K562 (cell line): ENCODE results near the gene OLFML1. TPM values are rescaled to one million over a fixed set of nuclear protein-coding genes. Genes with fewer than 3 reads are reported as not detected.

Experiments
- ATAC-seq: fragments of 200-7000 bp; cut with Tn5 transposase; 3 replicates; pipeline ENCODE4 v1.9.1; 2020; ENCODE audit warnings: moderate library complexity
- BruUV-seq: library from RNA; stranded (reverse); fragments of 400-500 nt; replicated peaks from 2 replicates; lab custom pipeline; 2021; lab: Mats Ljungman, UMichigan
- CTCF ChIA-PET: fragments of 300-600 bp; formaldehyde crosslinking; extraction: SDS; loops from one replicate; lab custom pipeline; 2021; ENCODE audit warnings: low intra/inter-chr PET ratio; lab: Yijun Ruan, JAX
- POLR2A ChIA-PET: fragments of 300-600, 350-650 bp; sonication (Branson Sonifier 250); formaldehyde crosslinking; extraction: SDS; loops from one replicate; lab custom pipeline; 2021; ENCODE audit warnings: antibody characterized with exemption, inconsistent platforms; lab: Yijun Ruan, JAX
- DNase-seq, 4 experiments: peaks; one replicate each; pipeline versions ENCODE4 v3.0.0 to v3.0.0-alpha.2; 2011 to 2018; ENCODE audit warnings: low spot score in 3 of 4, mixed read lengths in 3 of 4; ENCODE audit errors: extremely low read depth in 1 of 4
- FAIRE-seq: peaks from 2 replicates; lab custom pipeline; 2011; peaks lifted over from hg19 to GRCh38; lab: Jason Lieb, UNC
- H2AFZ ChIP-seq: 2 replicates; pipeline ENCODE4 v1.6.0; 2011; ENCODE audit warnings: low read depth, low read length, control low read depth, inconsistent platforms
- H3K27ac ChIP-seq: fragments of 200-600 bp; 3 replicates; pipeline ENCODE4 v1.8.0; 2011; ENCODE audit warnings: low read depth, mild to moderate bottlenecking, control low read depth, inconsistent platforms, low read length, moderate library complexity, mixed read lengths; ENCODE audit errors: extremely low read depth
- H3K27me3 ChIP-seq, 2 experiments: fragments of 300-600 bp in 1 of 2; 2 replicates in 1 of 2; 3 replicates in 1 of 2; pipeline versions ENCODE4 v1.6.0 to v1.8.0; 2011; ENCODE audit warnings: inconsistent platforms in 2 of 2, low read length in 2 of 2, mild to moderate bottlenecking in 1 of 2, mixed read lengths in 1 of 2, moderate library complexity in 1 of 2; ENCODE audit not compliant: control insufficient read depth in 2 of 2, insufficient read depth in 2 of 2
- H3K36me3 ChIP-seq: fragments of 300-600 bp; 3 replicates; pipeline ENCODE4 v1.8.0; 2011; ENCODE audit warnings: mild to moderate bottlenecking, low read length, inconsistent platforms; ENCODE audit not compliant: control insufficient read depth, insufficient read depth
- H3K4me1 ChIP-seq, 2 experiments: fragments of 200-600 bp in 1 of 2; replicated peaks in 1 of 2; 2 replicates in 1 of 2; 3 replicates in 1 of 2; pipeline versions ENCODE4 v1.5.1 to v1.8.0; 2011; ENCODE audit warnings: inconsistent platforms in 2 of 2, low read length in 2 of 2, mild to moderate bottlenecking in 1 of 2, mixed read lengths in 1 of 2, moderate library complexity in 1 of 2; ENCODE audit not compliant: control insufficient read depth in 2 of 2, insufficient read depth in 2 of 2
- H3K4me2 ChIP-seq: 2 replicates; pipeline ENCODE4 v1.6.1; 2011; ENCODE audit warnings: low read length, control low read depth, inconsistent platforms, mixed read lengths; ENCODE audit not compliant: insufficient read depth
- H3K4me3 ChIP-seq: fragments of 200-600 bp; sonication (generic), shearing (Covaris generic); 2 replicates; pipeline ENCODE4 v1.5.1; 2016; ENCODE audit warnings: control low read depth, inconsistent platforms
- H3K79me2 ChIP-seq: fragments of 200-600 bp; 3 replicates; pipeline ENCODE4 v1.8.0; 2011; ENCODE audit warnings: low read length, inconsistent platforms; ENCODE audit not compliant: control insufficient read depth, insufficient read depth
- H3K9ac ChIP-seq, 2 experiments: 2 replicates each; pipeline versions ENCODE4 v1.6.0 to v1.6.1; 2011; ENCODE audit warnings: low read depth in 2 of 2, low read length in 2 of 2, control low read depth in 1 of 2, inconsistent platforms in 1 of 2, mild to moderate bottlenecking in 1 of 2, mixed read lengths in 1 of 2; ENCODE audit not compliant: insufficient read depth in 1 of 2
- H3K9me1 ChIP-seq: one replicate; pipeline ENCODE4 v1.6.0; 2011; ENCODE audit warnings: inconsistent platforms, mild to moderate bottlenecking, low read length, moderate library complexity; ENCODE audit not compliant: control insufficient read depth, insufficient read depth
- H3K9me3 ChIP-seq: replicated peaks from 2 replicates; pipeline ENCODE4 v1.5.1; 2011; ENCODE audit warnings: low read depth, low read length, inconsistent platforms; ENCODE audit not compliant: control insufficient read depth, insufficient read depth
- H4K20me1 ChIP-seq: replicated peaks from 2 replicates; pipeline ENCODE4 v1.6.1; 2011; ENCODE audit warnings: low read length, inconsistent platforms, mixed read lengths; ENCODE audit not compliant: control insufficient read depth, insufficient read depth
- ARID3A ChIP-seq: IDR thresholded peaks from 2 replicates; pipeline ENCODE4 v1.6.1; 2012; ENCODE audit warnings: low read depth, low read length, improper control_type of control experiment, borderline replicate concordance
- CCNT2 ChIP-seq: IDR thresholded peaks from 2 replicates; pipeline ENCODE4 v1.6.1; 2011; ENCODE audit warnings: borderline replicate concordance, low read depth, mild to moderate bottlenecking, moderate library complexity, mixed read lengths, low read length; ENCODE audit not compliant: insufficient read length; ENCODE audit errors: extremely low read depth
- FOXJ3 ChIP-seq: sonication (generic); formaldehyde crosslinking; IDR thresholded peaks from 2 replicates; pipeline ENCODE4 v1.4.0; 2020; ENCODE audit warnings: mild to moderate bottlenecking, missing genetic modification reagents
- MTA2 ChIP-seq: fragments of 450-650 bp; IDR thresholded peaks from 2 replicates; pipeline ENCODE4 v1.6.1; 2016; ENCODE audit warnings: low read depth
- SMAD3 ChIP-seq: fragments of 450-650 bp; formaldehyde crosslinking; conservative IDR thresholded peaks from 2 replicates; pipeline ENCODE4 v1.4.0; 2020; ENCODE audit warnings: mild to moderate bottlenecking
- SMARCA4 ChIP-seq: fragments of 450-650 bp; IDR thresholded peaks from 2 replicates; pipeline ENCODE4 v1.6.1; 2016
- UBTF ChIP-seq, 2 experiments: IDR thresholded peaks; 2 replicates each; pipeline ENCODE4 v1.6.1; 2012; ENCODE audit warnings: improper control_type of control experiment in 2 of 2, low read depth in 2 of 2, low read length in 2 of 2, borderline replicate concordance in 1 of 2
- USF2 ChIP-seq: sonication (generic); formaldehyde crosslinking; IDR thresholded peaks from 2 replicates; pipeline ENCODE4 v1.5.0; 2020; ENCODE audit warnings: missing genetic modification reagents
- VEZF1 ChIP-seq: fragments of 200-800 bp; sonication (Bioruptor generic); IDR thresholded peaks from 2 replicates; pipeline ENCODE4 v1.6.1; 2017; ENCODE audit warnings: missing genetic modification characterization, missing compliant biosample characterization
- ZNF133 ChIP-seq: fragments of 250-450 bp; sonication (Bioruptor Pico); IDR thresholded peaks from 2 replicates; pipeline ENCODE4 v1.4.0; 2020; ENCODE audit warnings: mild to moderate bottlenecking
- ZNF134 ChIP-seq: fragments of 250-450 bp; sonication (Bioruptor Pico); conservative IDR thresholded peaks from 2 replicates; pipeline ENCODE4 v1.4.0; 2020
- ZNF165 ChIP-seq: fragments of 250-450 bp; sonication (Bioruptor Pico); IDR thresholded peaks from 2 replicates; pipeline ENCODE4 v1.4.0; 2020; ENCODE audit warnings: borderline replicate concordance
- ZNF274 ChIP-seq: IDR thresholded peaks from 2 replicates; pipeline ENCODE4 v1.6.1; 2011; ENCODE audit warnings: low read depth, mild to moderate bottlenecking, low read length, moderate library complexity, borderline replicate concordance
- ZNF280B ChIP-seq: fragments of 250-450 bp; sonication (Bioruptor Pico); IDR thresholded peaks from 2 replicates; pipeline ENCODE4 v1.5.1; 2021; ENCODE audit warnings: mild to moderate bottlenecking
- ZNF75A ChIP-seq: fragments of 450-650 bp; formaldehyde crosslinking; IDR thresholded peaks from 2 replicates; pipeline ENCODE4 v1.4.0; 2020; ENCODE audit warnings: mild to moderate bottlenecking
- ZSCAN29 ChIP-seq: fragments of 450-650 bp; IDR thresholded peaks from 2 replicates; pipeline ENCODE4 v1.6.1; 2017
- WGBS: fragments of 100-300 bp; shearing (Covaris generic); methylation state at CpG from one replicate; pipeline ENCODE4 v1.1.6; 2016; ENCODE audit warnings: low coverage, mixed read lengths; ENCODE audit not compliant: insufficient coverage; ENCODE audit errors: missing lambda C conversion rate; 5-methylcytosine and 5-hydroxymethylcytosine counted together
- in situ Hi-C: fragments of 300-500 bp; cut with MboI; formaldehyde crosslinking; loops from 4 replicates; pipeline ENCODE4 v1.15.0; 2018; ENCODE audit warnings: inconsistent platforms, mixed read lengths
- intact Hi-C: fragments of 100-400 bp; cut with micrococcal nuclease; formaldehyde crosslinking; loops from 2 replicates; pipeline ENCODE4 v1.14.2; 2022
- polyA plus RNA-seq, 8 experiments: library from polyadenylated mRNA; depleted of rRNA in 4 of 8; stranded (reverse) in 5 of 8; unstranded in 3 of 8; fragments of >200 nt; fragmentation: Nextera tagmentation in 2 of 8; fragmentation: Illumina TruSeq in 1 of 8; extraction: Ambion mirVana in 2 of 8; extraction: Trizol in 1 of 8; gene quantifications; 2 replicates each; pipeline versions ENCODE4 v1.2.1 to v1.2.3, GENCODE V29; 2011 to 2014; ENCODE audit warnings: inconsistent platforms in 1 of 8, missing spikeins in 1 of 8
- total RNA-seq, 7 experiments: library from RNA; depleted of rRNA in 6 of 7; stranded (reverse); fragments of >200 nt in 6 of 7; fragmentation: Illumina TruSeq in 2 of 7; extraction: Trizol in 2 of 7; gene quantifications; 2 replicates each; pipeline versions ENCODE4 v1.2.1 to v1.2.3, GENCODE V29; 2011 to 2021; ENCODE audit warnings: low replicate concordance in 1 of 7

OLFML1 gene
- total and polyA plus RNA-seq, 9 of the 15 experiments (the other 6 are each of a cell fraction or from before 2014, with no cell fraction given): not detected

GRCh38 chr11:7467652-7468051 is 17.7 kb upstream of the OLFML1 start:
- TF ChIP-seq ZNF280B (CRISPR knock-in tag) (no peak), MTA2 (no peak), ZNF133 (CRISPR knock-in tag) (no peak), SMAD3 (no peak), CCNT2 (no peak), VEZF1 (CRISPR knock-in tag) (no peak), ARID3A (no peak), UBTF (IDR thresholded peaks at IDR 0.05; ENCODE audit: borderline replicate concordance in 1 of 2, low read depth in 2 of 2, low read length in 2 of 2) (no peak), ZSCAN29 (no peak), ZNF134 (CRISPR knock-in tag) (no peak), USF2 (no peak), ZNF75A (CRISPR knock-in tag) (no peak), FOXJ3 (CRISPR knock-in tag) (no peak), ZNF274 (no peak), SMARCA4 (no peak), ZNF165 (CRISPR knock-in tag) (no peak)
- H3K9me3 ChIP-seq: no peaks in the 10 kb centered on the region
- H3K79me2 ChIP-seq: no peaks in the 10 kb centered on the region
- BruUV-seq: no TSS peak
- no peak overlapping the region for H3K4me2 ChIP-seq
- POLR2A ChIA-PET: no interaction called here
- H3K9ac ChIP-seq: no peak overlapping the region
- no peak overlapping the region for H3K4me3 ChIP-seq
- no peaks in the 10 kb centered on the region for H3K36me3 ChIP-seq
- ATAC-seq: no peak
- no peak for DNase-seq
- CTCF ChIA-PET: no interaction called here
- no peak for FAIRE-seq
- no peaks in the 10 kb centered on the region for H4K20me1 ChIP-seq
- no peak overlapping the region for H3K27ac ChIP-seq
- H2AFZ ChIP-seq: no peak overlapping the region
- peaks cover 0 to 4% of the 10 kb centered on the region in 2 experiments; a peak in 1 of 5 replicates for H3K27me3 ChIP-seq
- H3K9me1 ChIP-seq: no peaks in the 10 kb centered on the region
- H3K4me1 ChIP-seq: no peaks in the 10 kb centered on the region
- intact Hi-C loops (no loop called here), in situ Hi-C loops (no loop called here)
- 0% methylated on average over 2 of the region's 2 CpGs for WGBS
